ENCODE results near the gene SUGT1.
A peak's percentile ranks its signal among the peaks of the same experiment; 100 is the strongest.
"Not testable (repeated sequence)": the region's sequence is repeated elsewhere in the genome, so short reads cannot be mapped to it uniquely, and the experiment has no call there.

Gene SUGT1

DNA sequence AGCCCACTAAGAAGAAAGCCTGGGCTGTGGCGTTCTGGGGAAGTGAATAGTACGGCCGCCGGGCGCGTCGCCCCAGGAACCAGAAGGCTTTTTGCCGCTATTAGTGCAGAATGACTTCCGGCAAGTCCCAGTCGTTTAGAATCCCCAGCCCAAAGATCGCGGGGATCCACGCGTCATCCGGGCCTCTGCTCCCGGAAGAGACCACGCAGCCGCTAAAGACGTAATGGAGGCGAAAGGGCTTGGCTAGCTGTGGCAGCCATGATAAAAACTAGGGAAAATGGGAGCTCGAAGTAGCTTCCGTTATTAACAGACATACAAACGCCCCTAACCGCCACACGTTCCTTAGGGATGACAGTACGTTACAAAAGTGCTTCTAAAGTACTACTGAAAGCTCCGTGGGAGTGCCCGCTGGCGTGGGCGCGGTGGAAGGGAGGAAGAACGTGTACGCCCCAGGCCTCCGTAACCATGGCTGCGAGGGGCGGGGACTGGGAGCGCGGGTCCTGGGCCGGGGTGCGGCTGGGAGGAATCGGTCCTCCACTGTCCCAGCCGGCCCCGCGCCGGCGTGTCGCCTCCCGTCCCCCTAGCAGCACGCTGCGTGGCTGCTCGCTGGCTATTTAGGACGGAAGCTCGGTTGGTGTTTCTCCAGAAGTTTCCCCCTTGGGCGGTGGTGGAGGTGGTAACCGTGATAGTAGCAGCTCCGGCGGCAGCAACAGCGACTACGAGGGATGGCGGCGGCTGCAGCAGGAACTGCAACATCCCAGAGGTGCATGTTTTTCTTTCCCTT is at the start of gene SUGT1:
SUGT1 (plus strand) TSS at position 641 of the 784 bp plus-strand sequence; CDS start at position 726, 85 bp downstream.
- DNase-seq (ENCODE audit: low read depth): peak; percentile 99
- H3K4me1 ChIP-seq (ENCODE audit: control insufficient read depth, insufficient read depth, low read length): peaks cover 24% of the 10 kb centered on the region

GRCh38 chr13:52603316-52603715 is 49.3 kb upstream of the SUGT1 start:
- not testable (repeated sequence) for H3K4me1 ChIP-seq (ENCODE audit: control insufficient read depth, insufficient read depth, low read length); H3K27me3 ChIP-seq (replicated peaks; ENCODE audit: control insufficient read depth, insufficient read depth, low read length); H3K9me3 ChIP-seq (ENCODE audit: control insufficient read depth, low read length); H3K36me3 ChIP-seq (ENCODE audit: control insufficient read depth, insufficient read depth, low read length, severe bottlenecking); H3K9ac ChIP-seq (ENCODE audit: low read length); DNase-seq (ENCODE audit: low read depth); H3K4me3 ChIP-seq (ENCODE audit: low read length)

More for the DNA sequence above, at the start of gene SUGT1:
- H3K9me3 ChIP-seq (ENCODE audit: control insufficient read depth, low read length): no peaks in the 10 kb centered on the region
- H3K27me3 ChIP-seq (replicated peaks; ENCODE audit: control insufficient read depth, insufficient read depth, low read length): no peaks in the 10 kb centered on the region
- H3K9ac ChIP-seq (ENCODE audit: low read length): peak within 1 kb of the TSS; percentile 93
- peak within 1 kb of the TSS; percentile 96 for H3K4me3 ChIP-seq (ENCODE audit: low read length)
- H3K36me3 ChIP-seq (ENCODE audit: control insufficient read depth, insufficient read depth, low read length, severe bottlenecking): peaks cover 8% of the 10 kb centered on the region

GRCh38 chr13:52606126-52606525 is 46.5 kb upstream of the SUGT1 start:
- H3K4me1 ChIP-seq (ENCODE audit: control insufficient read depth, insufficient read depth, low read length); DNase-seq (ENCODE audit: low read depth); H3K4me3 ChIP-seq (ENCODE audit: low read length); H3K9me3 ChIP-seq (ENCODE audit: control insufficient read depth, low read length); H3K9ac ChIP-seq (ENCODE audit: low read length); H3K27me3 ChIP-seq (replicated peaks; ENCODE audit: control insufficient read depth, insufficient read depth, low read length); H3K36me3 ChIP-seq (ENCODE audit: control insufficient read depth, insufficient read depth, low read length, severe bottlenecking): not testable (repeated sequence)

DNA sequence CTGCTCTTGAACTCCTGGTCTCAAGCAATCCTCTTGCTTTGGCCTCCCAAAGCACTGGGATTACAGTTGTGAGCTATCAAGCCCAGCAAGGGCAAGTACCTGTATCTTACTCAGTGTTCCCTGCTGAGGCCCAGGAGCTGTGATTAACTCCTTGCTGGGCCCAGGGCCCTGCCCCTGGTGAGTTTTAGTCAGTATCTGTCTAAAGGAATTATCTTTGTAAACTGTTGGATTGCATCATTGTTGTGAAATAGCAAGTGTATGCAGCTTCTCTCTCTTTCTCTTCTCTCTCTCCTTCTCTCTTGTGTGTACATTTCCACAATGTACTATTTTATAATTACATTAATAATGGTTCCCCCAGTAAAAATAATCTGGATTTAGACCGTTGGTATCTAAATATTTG is 45.8 kb upstream of the SUGT1 start:
- not testable (repeated sequence) for H3K4me3 ChIP-seq (ENCODE audit: low read length); H3K4me1 ChIP-seq (ENCODE audit: control insufficient read depth, insufficient read depth, low read length); H3K27me3 ChIP-seq (replicated peaks; ENCODE audit: control insufficient read depth, insufficient read depth, low read length); H3K9me3 ChIP-seq (ENCODE audit: control insufficient read depth, low read length); H3K36me3 ChIP-seq (ENCODE audit: control insufficient read depth, insufficient read depth, low read length, severe bottlenecking); H3K9ac ChIP-seq (ENCODE audit: low read length)
- peak; percentile 55 for DNase-seq (ENCODE audit: low read depth)

GRCh38 chr13:52608184-52608583 is 44.5 kb upstream of the SUGT1 start:
- H3K4me3 ChIP-seq (ENCODE audit: low read length); H3K9ac ChIP-seq (ENCODE audit: low read length); DNase-seq (ENCODE audit: low read depth); H3K4me1 ChIP-seq (ENCODE audit: control insufficient read depth, insufficient read depth, low read length); H3K36me3 ChIP-seq (ENCODE audit: control insufficient read depth, insufficient read depth, low read length, severe bottlenecking); H3K27me3 ChIP-seq (replicated peaks; ENCODE audit: control insufficient read depth, insufficient read depth, low read length); H3K9me3 ChIP-seq (ENCODE audit: control insufficient read depth, low read length): not testable (repeated sequence)

DNA sequence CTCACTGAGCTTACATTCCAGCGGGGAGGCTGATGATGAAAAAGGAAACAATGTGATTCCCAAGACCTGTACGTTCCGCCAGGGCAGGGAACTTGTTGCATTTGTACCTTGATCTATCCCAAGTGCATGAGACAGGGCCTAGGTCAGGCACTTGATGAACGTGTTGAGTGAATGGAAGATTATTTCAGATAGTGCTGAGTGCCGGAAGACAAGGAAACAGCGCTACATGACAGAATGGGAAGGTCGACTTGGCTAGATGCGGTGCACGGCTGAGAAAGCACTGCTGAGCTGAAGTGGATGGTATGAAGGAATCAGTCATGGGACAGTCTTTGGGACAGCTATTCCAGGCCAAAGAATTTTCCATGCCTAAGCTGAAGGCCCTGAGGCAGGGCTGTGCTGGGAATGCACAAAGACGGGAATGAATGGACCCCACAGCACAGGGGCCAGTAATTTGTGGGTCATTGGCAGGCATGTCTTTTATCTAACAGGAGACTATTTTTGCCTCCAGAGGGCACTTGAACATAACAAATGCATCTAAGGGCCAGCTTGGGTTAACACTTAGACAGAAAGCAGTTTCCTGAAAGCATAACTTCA is 43.5 kb upstream of the SUGT1 start:
- not testable (repeated sequence) for H3K4me1 ChIP-seq (ENCODE audit: control insufficient read depth, insufficient read depth, low read length); H3K4me3 ChIP-seq (ENCODE audit: low read length); H3K27me3 ChIP-seq (replicated peaks; ENCODE audit: control insufficient read depth, insufficient read depth, low read length); H3K9ac ChIP-seq (ENCODE audit: low read length); H3K36me3 ChIP-seq (ENCODE audit: control insufficient read depth, insufficient read depth, low read length, severe bottlenecking); H3K9me3 ChIP-seq (ENCODE audit: control insufficient read depth, low read length)
- DNase-seq (ENCODE audit: low read depth): peak; percentile 69

- not testable (repeated sequence) for H3K4me3 ChIP-seq (ENCODE audit: low read length); H3K27me3 ChIP-seq (replicated peaks; ENCODE audit: control insufficient read depth, insufficient read depth, low read length); DNase-seq (ENCODE audit: low read depth); H3K9ac ChIP-seq (ENCODE audit: low read length); H3K36me3 ChIP-seq (ENCODE audit: control insufficient read depth, insufficient read depth, low read length, severe bottlenecking); H3K9me3 ChIP-seq (ENCODE audit: control insufficient read depth, low read length); H3K4me1 ChIP-seq (ENCODE audit: control insufficient read depth, insufficient read depth, low read length)
Observed at GRCh38 chr13:52610158-52610557, 42.5 kb upstream of the SUGT1 start.

GRCh38 chr13:52615134-52615801 is 37.4 kb upstream of the SUGT1 start:
- H3K4me3 ChIP-seq (ENCODE audit: low read length): no peak overlapping the region
- H3K9me3 ChIP-seq (ENCODE audit: control insufficient read depth, low read length): no peaks in the 10 kb centered on the region
- no peak overlapping the region for H3K9ac ChIP-seq (ENCODE audit: low read length)
- peaks cover 6% of the 10 kb centered on the region for H3K4me1 ChIP-seq (ENCODE audit: control insufficient read depth, insufficient read depth, low read length)
- no peak for DNase-seq (ENCODE audit: low read depth)
- H3K36me3 ChIP-seq (ENCODE audit: control insufficient read depth, insufficient read depth, low read length, severe bottlenecking): no peaks in the 10 kb centered on the region
- no peaks in the 10 kb centered on the region for H3K27me3 ChIP-seq (replicated peaks; ENCODE audit: control insufficient read depth, insufficient read depth, low read length)

DNA sequence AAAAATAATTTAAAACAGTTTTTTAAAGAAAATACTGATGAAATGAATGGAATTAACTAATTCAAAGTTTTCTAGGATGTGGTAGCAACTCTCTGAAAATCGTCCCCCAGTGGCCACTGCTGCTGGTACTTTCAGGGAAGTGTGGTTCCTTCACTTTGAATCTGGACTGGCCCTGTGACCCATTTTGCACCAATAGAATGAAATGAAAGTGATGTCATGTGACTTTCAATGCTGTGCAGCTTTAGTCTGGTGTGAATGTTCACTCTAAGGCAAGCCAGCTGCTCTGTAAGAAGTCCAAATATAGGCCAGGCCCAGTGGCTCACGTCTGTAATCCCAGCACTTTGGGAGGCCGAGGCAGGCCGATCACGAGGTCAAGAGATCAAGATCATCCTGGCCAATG is 36.8 kb upstream of the SUGT1 start:
- no peak for DNase-seq (ENCODE audit: low read depth)
- Histone ChIP-seq H3K4me1 (ENCODE audit: control insufficient read depth, insufficient read depth, low read length) (peaks cover 6% of the 10 kb centered on the region), H3K9me3 (ENCODE audit: control insufficient read depth, low read length) (no peaks in the 10 kb centered on the region), H3K27me3 (replicated peaks; ENCODE audit: control insufficient read depth, insufficient read depth, low read length) (no peaks in the 10 kb centered on the region), H3K36me3 (ENCODE audit: control insufficient read depth, insufficient read depth, low read length, severe bottlenecking) (no peaks in the 10 kb centered on the region), H3K4me3 (ENCODE audit: low read length) (no peak overlapping the region), H3K9ac (ENCODE audit: low read length) (no peak overlapping the region)

DNA sequence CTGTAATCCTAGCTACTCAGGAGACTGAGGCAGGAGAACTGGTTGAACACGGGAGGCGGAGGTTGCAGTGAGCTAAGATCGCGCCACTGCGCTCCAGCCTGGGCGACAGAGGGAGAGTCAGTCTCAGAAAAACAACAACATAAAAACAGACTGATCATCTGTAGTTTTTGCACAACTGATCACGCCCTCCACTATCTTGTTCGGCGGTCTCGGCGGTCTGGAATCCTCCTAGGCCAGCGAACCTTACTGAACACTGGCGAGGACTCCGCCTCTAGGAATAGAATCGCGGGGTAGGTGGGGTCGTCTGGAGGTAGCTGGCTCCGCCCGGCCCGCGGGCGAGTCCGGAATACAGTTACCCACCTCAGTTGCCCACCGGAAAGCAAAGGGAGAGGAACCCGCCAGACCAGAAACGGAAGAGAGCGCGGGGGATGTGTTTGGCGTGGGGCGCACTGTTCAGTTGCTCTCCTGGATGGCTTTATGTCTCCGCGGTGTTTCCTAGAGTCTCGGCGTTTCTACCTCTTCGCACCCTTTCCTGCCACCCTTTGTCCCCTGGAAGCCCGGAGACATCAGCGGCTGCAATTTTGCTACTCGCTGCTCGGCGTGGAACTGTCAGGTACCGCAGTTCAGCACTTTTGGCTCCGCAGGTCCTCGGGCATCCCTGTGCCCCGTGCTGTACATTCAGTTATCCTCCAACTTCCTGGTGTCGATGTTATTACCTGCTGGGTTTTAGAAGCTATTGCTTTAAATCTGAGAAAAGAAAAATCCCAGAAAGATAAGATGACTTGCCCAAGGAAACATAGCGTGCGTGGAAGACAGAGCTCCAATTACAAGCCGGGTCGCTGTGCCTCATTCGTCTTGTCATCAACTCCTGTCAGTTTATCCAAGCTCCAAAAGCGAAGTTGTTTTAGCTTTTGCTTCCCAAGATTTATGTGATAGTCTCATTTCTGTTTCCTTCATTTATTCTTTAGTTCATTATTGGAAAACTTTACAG is 35.3 kb upstream of the SUGT1 start:
- Histone ChIP-seq H3K9ac (ENCODE audit: low read length) (peak overlapping the region; percentile 95), H3K4me1 (ENCODE audit: control insufficient read depth, insufficient read depth, low read length) (peaks cover 6% of the 10 kb centered on the region), H3K27me3 (replicated peaks; ENCODE audit: control insufficient read depth, insufficient read depth, low read length) (no peaks in the 10 kb centered on the region), H3K4me3 (ENCODE audit: low read length) (peak overlapping the region; percentile 100), H3K36me3 (ENCODE audit: control insufficient read depth, insufficient read depth, low read length, severe bottlenecking) (no peaks in the 10 kb centered on the region), H3K9me3 (ENCODE audit: control insufficient read depth, low read length) (no peaks in the 10 kb centered on the region)
- peak; percentile 86 for DNase-seq (ENCODE audit: low read depth)
